Large intestine (tissue), 3 donors: Measurements from ENCODE around the gene TLE4. TPM values are rescaled to one million over a fixed set of nuclear protein-coding genes. Genes with fewer than 3 reads are reported as not detected.
A peak's percentile ranks its signal among the peaks of the same experiment; 100 is the strongest.

Experiments
- DNase-seq, 2 donors: peaks; one replicate each; pipeline versions ENCODE4 v3.0.0 to v3.0.0-alpha.2; 2013
- H3K27ac ChIP-seq: one replicate; pipeline ENCODE4 v1.5.1; 2013; ENCODE audit warnings: low read length
- H3K27me3 ChIP-seq: 2 replicates; pipeline ENCODE4 v1.6.1; 2013; ENCODE audit warnings: low read length; ENCODE audit not compliant: control insufficient read depth, insufficient read depth
- H3K36me3 ChIP-seq: 2 replicates; pipeline ENCODE4 v1.6.1; 2013; ENCODE audit warnings: low read length; ENCODE audit not compliant: control insufficient read depth, insufficient read depth
- H3K4me1 ChIP-seq: one replicate; pipeline ENCODE4 v1.6.1; 2013; ENCODE audit warnings: low read length; ENCODE audit not compliant: control insufficient read depth, insufficient read depth
- H3K4me3 ChIP-seq: one replicate; pipeline ENCODE4 v1.5.1; 2013; ENCODE audit warnings: low read length
- H3K9me3 ChIP-seq: one replicate; pipeline ENCODE4 v1.6.1; 2013; ENCODE audit warnings: mild to moderate bottlenecking, low read depth, low read length, moderate library complexity; ENCODE audit not compliant: control insufficient read depth
- WGBS: methylation state at CpG from one replicate; pipeline ENCODE4 v1.1.5; 2013; ENCODE audit warnings: low lambda C conversion rate; ENCODE audit not compliant: insufficient coverage; 5-methylcytosine and 5-hydroxymethylcytosine counted together
- polyA plus RNA-seq: library from polyadenylated mRNA; unstranded; fragments of 120-200 nt; gene quantifications from one replicate; pipeline ENCODE4 v1.2.1, GENCODE V29; 2013

The TLE4 gene
- polyA plus RNA-seq, 1 donor: 33.3 TPM

DNA sequence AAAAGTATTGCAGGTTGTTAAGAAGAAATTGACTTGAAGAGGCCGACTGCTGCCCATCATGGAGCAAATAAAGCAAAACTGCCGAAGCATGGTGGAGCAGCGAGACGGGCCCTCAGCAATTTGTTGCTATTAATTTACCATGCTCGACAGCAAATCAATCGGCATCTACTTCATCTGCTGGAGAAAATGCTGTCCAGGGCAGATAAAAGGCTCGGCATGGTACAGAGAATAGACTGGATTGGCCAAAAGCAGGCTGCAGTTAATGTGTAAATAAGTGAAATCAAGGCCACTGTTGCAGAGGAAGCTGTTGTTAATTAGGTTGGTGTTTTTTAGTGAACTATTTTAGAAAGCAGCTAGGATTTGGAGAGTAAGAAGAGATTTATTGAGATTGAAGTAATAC, 8.3 kb downstream of the TLE4 start:
- no CpG with 5 or more reads among the region's 7 CpGs for WGBS
- H3K27ac ChIP-seq: no peak overlapping the region
- peaks cover 3% of the 10 kb centered on the region for H3K36me3 ChIP-seq
- no peaks in the 10 kb centered on the region for H3K9me3 ChIP-seq
- no peak for DNase-seq
- no peaks in the 10 kb centered on the region for H3K27me3 ChIP-seq
- H3K4me1 ChIP-seq: peaks cover 21% of the 10 kb centered on the region
- no peak overlapping the region for H3K4me3 ChIP-seq

DNA sequence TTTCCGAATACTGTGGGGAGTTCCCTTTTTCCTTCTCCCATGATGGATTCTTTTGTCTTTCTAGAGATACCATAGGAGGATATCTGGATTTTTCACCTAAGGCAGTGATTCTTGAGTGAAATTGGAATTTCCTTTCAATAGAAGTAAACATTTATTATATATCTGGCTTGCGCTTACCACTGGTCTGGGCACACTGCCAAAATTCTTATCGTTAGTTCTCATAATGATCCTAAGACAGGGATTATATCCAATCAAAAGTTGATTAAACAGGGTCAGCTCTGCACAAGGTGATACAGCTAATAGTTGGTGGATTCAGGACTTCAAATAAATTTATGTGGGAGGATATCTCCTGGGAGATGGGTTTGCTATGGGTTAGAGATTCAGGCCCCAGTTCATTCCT, 9.6 kb downstream of the TLE4 start:
- WGBS: 80% methylated on average over 1 of the region's 3 CpGs
- no peaks in the 10 kb centered on the region for H3K27me3 ChIP-seq
- peaks cover 3% of the 10 kb centered on the region for H3K36me3 ChIP-seq
- H3K4me1 ChIP-seq: peaks cover 21% of the 10 kb centered on the region
- no peak overlapping the region for H3K4me3 ChIP-seq
- DNase-seq: peak in 1 of 2 donors; percentile 24
- no peak overlapping the region for H3K27ac ChIP-seq
- H3K9me3 ChIP-seq: no peaks in the 10 kb centered on the region

DNA sequence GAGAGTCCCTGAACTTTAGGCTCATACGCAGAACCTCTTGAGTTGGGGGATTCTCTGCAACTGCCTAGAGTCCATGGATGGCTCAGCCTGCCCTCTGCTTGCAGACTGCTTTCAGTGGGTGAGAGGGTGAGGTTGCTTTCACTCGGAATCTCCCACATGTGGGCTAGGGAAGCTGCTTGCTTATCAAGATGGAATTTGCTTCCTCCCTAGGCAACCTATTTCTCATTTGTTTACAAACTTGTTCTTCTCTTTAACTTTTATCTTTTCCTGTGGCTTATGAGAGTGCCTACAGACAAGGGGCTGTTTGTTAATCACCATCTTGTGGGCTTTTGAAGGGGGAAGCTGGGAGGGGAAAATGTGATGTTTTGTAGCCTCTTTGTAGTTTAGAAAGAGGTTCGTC, 10.0 kb downstream of the TLE4 start:
- no peaks in the 10 kb centered on the region for H3K27me3 ChIP-seq
- H3K4me3 ChIP-seq: no peak overlapping the region
- peaks cover 3% of the 10 kb centered on the region for H3K36me3 ChIP-seq
- DNase-seq: peak; percentile 26 to 57
- no peaks in the 10 kb centered on the region for H3K9me3 ChIP-seq
- H3K27ac ChIP-seq: no peak overlapping the region
- WGBS: no CpG with 5 or more reads among the region's 3 CpGs
- peaks cover 21% of the 10 kb centered on the region for H3K4me1 ChIP-seq

DNA sequence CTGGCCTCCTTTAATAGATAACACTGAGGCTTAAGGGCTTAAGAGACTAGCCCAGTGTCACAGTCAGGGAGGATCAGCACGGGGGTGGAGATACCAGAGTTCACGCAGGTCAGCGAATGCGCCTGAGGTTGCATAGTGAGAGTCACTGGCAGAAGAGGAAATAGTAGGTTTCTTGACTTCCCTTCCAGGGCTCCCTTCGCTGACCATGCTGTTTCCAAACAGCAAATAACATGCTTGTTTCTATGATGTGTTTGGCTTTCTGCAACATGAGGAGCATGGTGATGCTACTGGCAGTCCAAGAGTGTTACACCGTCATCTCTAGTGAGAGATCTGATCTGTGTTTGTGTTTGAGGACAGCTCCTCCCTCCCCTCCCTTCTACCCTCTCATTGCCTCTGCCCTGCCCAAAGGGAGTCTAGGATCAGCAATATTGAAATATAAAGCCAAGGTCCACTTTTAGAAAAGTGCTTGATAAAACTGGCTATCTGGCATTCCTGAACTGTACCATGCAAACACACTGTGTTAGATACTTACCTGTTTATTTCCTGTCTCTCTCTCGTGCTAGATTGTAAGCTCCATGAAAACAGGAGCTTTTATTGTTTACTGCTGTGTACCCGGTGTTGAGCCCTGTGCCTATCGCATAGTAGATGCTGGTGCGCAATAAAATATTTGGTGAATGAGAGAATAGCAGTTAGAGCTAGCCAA, 12.3 kb downstream of the TLE4 start:
- Histone ChIP-seq H3K9me3 (no peaks in the 10 kb centered on the region), H3K36me3 (peaks cover 10% of the 10 kb centered on the region), H3K27me3 (no peaks in the 10 kb centered on the region), H3K27ac (peak overlapping the region; percentile 33), H3K4me1 (peaks cover 21% of the 10 kb centered on the region), H3K4me3 (no peak overlapping the region)
- 80% methylated on average over 3 of the region's 10 CpGs for WGBS
- peak; percentile 64 to 80 for DNase-seq

DNA sequence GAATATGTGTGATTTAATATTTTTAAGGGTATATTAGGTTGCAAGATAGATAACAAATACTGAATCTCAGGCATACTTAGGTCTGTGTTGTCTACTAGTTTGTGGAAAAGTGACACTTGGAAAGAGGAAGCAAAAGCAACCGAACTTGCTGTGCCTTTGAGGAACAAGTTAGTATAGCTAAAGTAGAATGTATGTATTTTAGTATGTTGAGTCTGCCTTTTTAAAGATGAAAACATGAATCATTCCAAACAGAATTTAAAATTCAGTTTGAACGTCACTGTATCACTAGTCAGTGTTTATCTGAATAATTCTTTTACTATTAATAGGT, 12.9 kb downstream of the TLE4 start:
- no peak for DNase-seq
- Histone ChIP-seq H3K4me1 (peaks cover 21% of the 10 kb centered on the region), H3K27ac (peak overlapping the region; percentile 33), H3K9me3 (no peaks in the 10 kb centered on the region), H3K36me3 (peaks cover 12% of the 10 kb centered on the region), H3K4me3 (no peak overlapping the region), H3K27me3 (no peaks in the 10 kb centered on the region)
- 71% methylated on average over 1 of the region's 2 CpGs for WGBS

DNA sequence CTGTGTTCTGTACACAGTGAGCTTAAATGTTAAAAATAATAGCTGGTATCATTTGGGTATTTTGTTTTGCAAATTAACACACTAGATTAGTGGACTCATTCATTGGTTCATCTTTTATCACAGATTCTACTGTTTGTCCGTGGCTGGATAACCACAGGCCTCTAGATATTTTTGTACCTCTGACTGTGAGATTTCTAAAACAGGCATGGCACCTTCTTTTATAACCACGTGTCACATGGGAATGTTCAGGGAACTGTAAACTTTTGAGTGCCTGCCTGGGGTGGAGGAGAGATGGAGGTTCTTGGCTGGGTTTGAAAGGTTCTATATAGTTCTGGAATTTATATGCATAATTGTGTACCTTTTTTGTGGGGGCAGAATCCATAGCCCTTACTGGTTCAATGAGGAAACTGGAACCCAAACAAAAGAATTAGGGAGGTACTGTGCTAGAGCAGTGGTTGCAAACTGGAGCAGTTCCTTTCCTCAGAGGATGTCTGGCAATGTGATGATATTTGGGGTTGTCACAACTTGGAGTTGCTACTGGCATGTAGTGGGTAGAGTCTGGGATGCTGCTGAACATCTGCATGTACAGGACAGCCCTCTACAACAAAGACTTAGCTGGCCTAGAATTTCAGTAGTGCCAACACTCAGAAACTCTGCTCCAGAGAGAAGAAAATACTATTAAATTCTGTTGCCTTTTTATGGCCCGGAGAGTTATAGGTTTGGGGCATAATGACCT, 16.9 kb downstream of the TLE4 start:
- Histone ChIP-seq H3K9me3 (no peaks in the 10 kb centered on the region), H3K27ac (no peak overlapping the region)

DNA sequence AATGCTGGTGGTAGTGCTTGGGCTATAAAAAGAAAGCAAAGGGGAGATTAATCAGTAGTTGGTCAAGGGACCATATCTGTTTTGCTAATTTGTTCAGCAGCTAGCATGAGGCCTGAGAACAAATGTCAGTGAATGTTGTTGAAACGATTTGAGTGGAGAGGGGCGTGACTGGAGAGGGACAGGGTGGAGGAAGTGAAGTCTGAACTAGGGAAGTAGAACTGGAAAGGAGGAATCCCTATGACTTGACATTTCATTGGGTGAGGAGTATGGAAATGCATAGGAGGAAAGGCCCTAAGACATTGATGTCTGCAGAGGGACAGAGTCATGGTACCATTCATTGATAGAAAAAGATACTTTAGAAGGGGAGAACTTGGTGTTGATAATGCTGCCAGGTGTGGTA, 19.7 kb downstream of the TLE4 start:
- Histone ChIP-seq H3K27ac (no peak overlapping the region), H3K36me3 (peaks cover 16% of the 10 kb centered on the region), H3K27me3 (no peaks in the 10 kb centered on the region), H3K9me3 (no peaks in the 10 kb centered on the region), H3K4me1 (no peaks in the 10 kb centered on the region), H3K4me3 (no peak overlapping the region)
- DNase-seq: no peak
- WGBS: no CpG with 5 or more reads among the region's 2 CpGs

More for the DNA sequence above, 16.9 kb downstream of the TLE4 start:
- 100% methylated on average over 1 of the region's 3 CpGs for WGBS
- no peaks in the 10 kb centered on the region for H3K27me3 ChIP-seq
- no peak overlapping the region for H3K4me3 ChIP-seq
- DNase-seq: no peak
- peaks cover 12% of the 10 kb centered on the region for H3K36me3 ChIP-seq
- no peaks in the 10 kb centered on the region for H3K4me1 ChIP-seq

DNA sequence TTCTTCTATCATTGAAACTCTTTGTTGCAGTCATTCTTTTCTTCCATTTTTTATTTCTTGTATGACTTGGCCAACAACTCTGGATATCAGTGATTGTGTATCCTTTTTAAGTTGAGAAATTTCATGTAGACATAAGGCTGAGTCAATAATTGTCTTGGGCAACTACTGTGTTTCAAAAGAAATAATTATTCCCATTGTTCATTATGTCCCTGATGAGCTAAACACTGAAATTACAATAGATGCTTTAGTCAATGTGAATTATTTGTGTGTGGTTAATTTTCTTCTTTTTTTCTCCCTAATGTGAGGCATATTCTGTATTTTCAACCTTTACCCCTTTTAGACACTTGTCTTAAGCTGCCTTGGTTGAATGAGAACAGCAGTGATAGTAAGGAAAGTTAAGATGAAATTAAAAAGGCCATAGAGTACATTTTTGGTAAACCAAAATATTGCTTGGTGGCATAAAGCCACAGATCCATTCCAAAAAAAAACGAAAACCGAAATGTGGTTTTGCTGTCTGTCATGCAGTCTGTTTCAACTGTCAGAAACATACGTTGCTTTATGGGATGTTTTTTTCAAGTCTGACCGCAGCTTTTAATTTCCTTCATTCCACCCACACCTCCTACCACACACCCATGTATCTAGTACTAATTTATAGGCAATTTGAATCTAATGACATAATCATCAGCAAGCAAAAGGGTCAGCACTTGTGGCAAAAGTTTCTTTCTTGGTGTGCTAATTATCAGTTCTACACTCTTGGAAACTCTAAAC, 21.1 kb downstream of the TLE4 start:
- Histone ChIP-seq H3K9me3 (no peaks in the 10 kb centered on the region), H3K27me3 (no peaks in the 10 kb centered on the region), H3K36me3 (peaks cover 15% of the 10 kb centered on the region), H3K4me3 (no peak overlapping the region), H3K4me1 (no peaks in the 10 kb centered on the region), H3K27ac (no peak overlapping the region)
- WGBS: 79% methylated on average over 4 of the region's 4 CpGs
- no peak for DNase-seq

DNA sequence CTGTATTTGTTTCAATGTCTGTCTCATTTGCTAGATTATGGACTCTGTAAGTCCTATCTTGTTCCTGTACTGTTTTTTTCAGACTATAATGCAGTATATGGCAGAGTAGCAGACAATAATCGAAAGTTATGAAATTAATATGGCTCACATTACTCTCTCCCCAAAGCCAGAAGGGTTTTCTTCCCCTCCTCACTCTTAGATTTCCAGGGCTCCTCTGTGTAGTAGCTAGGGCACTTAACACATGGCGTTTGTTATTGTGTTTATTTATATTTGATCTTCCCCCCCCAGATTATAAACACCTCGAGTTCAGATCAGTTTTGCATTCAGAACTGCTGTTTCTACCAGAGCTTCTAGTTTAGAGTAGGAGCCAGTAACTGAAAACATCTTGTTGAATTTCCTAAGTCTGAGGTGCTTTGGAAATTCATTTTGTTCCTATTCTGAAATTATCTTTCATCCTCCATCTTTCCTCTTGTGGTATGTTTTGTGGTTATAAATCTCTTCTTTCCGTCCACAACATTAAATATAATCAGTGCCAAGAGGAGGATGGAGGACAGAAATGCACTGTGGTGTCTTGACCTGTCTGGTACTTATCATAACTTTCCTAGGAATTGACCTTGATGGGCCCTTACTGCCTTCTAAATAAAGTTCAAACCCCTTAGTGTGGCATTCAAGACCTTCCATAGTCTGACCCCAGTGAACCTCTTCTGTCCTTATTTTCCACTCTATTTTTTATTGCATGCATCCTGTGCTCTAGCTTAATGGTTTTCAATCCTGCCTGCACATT, 27.0 kb downstream of the TLE4 start:
- H3K4me1 ChIP-seq: no peaks in the 10 kb centered on the region
- no peak for DNase-seq
- no peaks in the 10 kb centered on the region for H3K9me3 ChIP-seq
- peaks cover 10% of the 10 kb centered on the region for H3K36me3 ChIP-seq
- H3K27me3 ChIP-seq: no peaks in the 10 kb centered on the region
- 80% methylated on average over 1 of the region's 4 CpGs for WGBS
- no peak overlapping the region for H3K27ac ChIP-seq
- no peak overlapping the region for H3K4me3 ChIP-seq

DNA sequence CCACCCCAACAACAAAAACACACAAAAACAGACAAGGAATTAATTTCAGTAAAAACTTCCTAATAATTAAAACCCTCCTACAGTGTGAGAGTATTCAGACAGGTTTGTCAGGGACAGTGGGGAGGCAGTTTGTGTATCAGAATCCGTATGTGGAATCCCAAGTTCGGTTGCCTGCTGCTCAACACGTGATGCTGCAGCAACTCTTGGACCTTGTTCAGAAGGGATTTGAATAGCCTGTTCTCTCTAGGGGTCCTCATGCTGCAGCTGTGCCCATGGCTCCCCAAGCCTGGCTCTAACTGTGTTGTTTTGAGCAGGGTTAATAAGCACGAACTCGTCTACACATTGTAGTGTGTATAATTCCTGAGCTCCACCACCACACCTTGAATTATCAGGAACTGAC, 28.7 kb downstream of the TLE4 start:
- Histone ChIP-seq H3K36me3 (peaks cover 10% of the 10 kb centered on the region), H3K27ac (no peak overlapping the region), H3K27me3 (no peaks in the 10 kb centered on the region), H3K9me3 (no peaks in the 10 kb centered on the region), H3K4me1 (no peaks in the 10 kb centered on the region), H3K4me3 (no peak overlapping the region)
- WGBS: no CpG with 5 or more reads among the region's 5 CpGs
- no peak for DNase-seq
